HEK293T (cell line): ENCODE results near the gene TRAF3.

Experiments used
- CTCF ChIA-PET: fragments of 350-600 bp; formaldehyde crosslinking; extraction: SDS; loops from one replicate; lab custom pipeline; 2021; ENCODE audit warnings: antibody characterized with exemption, inconsistent platforms; lab: Yijun Ruan, JAX
- POLR2A ChIA-PET: fragments of 350-600 bp; formaldehyde crosslinking; extraction: SDS; loops from one replicate; lab custom pipeline; 2020; ENCODE audit warnings: antibody characterized with exemption, inconsistent platforms; lab: Yijun Ruan, JAX
- DNase-seq: peaks from one replicate; pipeline ENCODE4 v3.0.0; 2012; ENCODE audit warnings: mixed read lengths; ENCODE audit errors: extremely low spot score
- ARNT ChIP-seq: fragments of 450-650 bp; IDR thresholded peaks from 2 replicates; pipeline ENCODE4 v1.6.1; 2017; ENCODE audit warnings: mild to moderate bottlenecking
- BHLHE40 ChIP-seq: fragments of 450-650 bp; IDR thresholded peaks from 2 replicates; pipeline ENCODE4 v1.6.1; 2016; ENCODE audit warnings: mild to moderate bottlenecking, moderate library complexity, borderline replicate concordance
- CTBP1 ChIP-seq: fragments of 450-650 bp; IDR thresholded peaks from 2 replicates; pipeline ENCODE4 v1.6.1; 2016; ENCODE audit warnings: borderline replicate concordance
- ELF4 ChIP-seq: fragments of 450-650 bp; IDR thresholded peaks from 2 replicates; pipeline ENCODE4 v1.6.1; 2017; ENCODE audit warnings: antibody characterized with exemption
- FOXA1 ChIP-seq: fragments of 450-650 bp; IDR thresholded peaks from 2 replicates; pipeline ENCODE4 v1.6.1; 2016; ENCODE audit warnings: mild to moderate bottlenecking
- FOXK2 ChIP-seq: fragments of 450-650 bp; IDR thresholded peaks from 2 replicates; pipeline ENCODE4 v1.6.1; 2016; ENCODE audit warnings: mild to moderate bottlenecking
- FOXM1 ChIP-seq: fragments of 450-650 bp; IDR thresholded peaks from 2 replicates; pipeline ENCODE4 v1.6.1; 2017; ENCODE audit warnings: mild to moderate bottlenecking, borderline replicate concordance
- HDGF ChIP-seq: fragments of 450-650 bp; IDR thresholded peaks from 2 replicates; pipeline ENCODE4 v1.6.1; 2017; ENCODE audit warnings: antibody characterized with exemption, borderline replicate concordance
- L3MBTL2 ChIP-seq: fragments of 450-650 bp; conservative IDR thresholded peaks from 2 replicates; pipeline ENCODE4 v1.6.1; 2016; ENCODE audit warnings: mild to moderate bottlenecking
- LEF1 ChIP-seq: fragments of 450-650 bp; IDR thresholded peaks from 2 replicates; pipeline ENCODE4 v1.6.1; 2017; ENCODE audit warnings: mild to moderate bottlenecking, borderline replicate concordance
- NFRKB ChIP-seq: fragments of 450-650 bp; IDR thresholded peaks from 2 replicates; pipeline ENCODE4 v1.6.1; 2016; ENCODE audit warnings: mild to moderate bottlenecking, moderate library complexity
- PKNOX1 ChIP-seq: fragments of 450-650 bp; IDR thresholded peaks from 2 replicates; pipeline ENCODE4 v1.6.1; 2016
- SP1 ChIP-seq: fragments of 450-650 bp; IDR thresholded peaks from 2 replicates; pipeline ENCODE4 v1.6.1; 2017
- SUZ12 ChIP-seq: fragments of 450-650 bp; IDR thresholded peaks from 2 replicates; pipeline ENCODE4 v1.6.1; 2016; ENCODE audit warnings: mild to moderate bottlenecking
- TARDBP ChIP-seq: fragments of 450-650 bp; IDR thresholded peaks from 2 replicates; pipeline ENCODE4 v1.6.1; 2016
- ZNF384 ChIP-seq: fragments of 450-650 bp; IDR thresholded peaks from 2 replicates; pipeline ENCODE4 v1.6.1; 2016

Gene TRAF3

GRCh38 chr14:102931580-102932285, 154.5 kb downstream of the TRAF3 start:
- TF ChIP-seq FOXM1 (no peak), NFRKB (no peak), FOXA1 (no peak), SUZ12 (no peak), CTBP1 (no peak), LEF1 (no peak), PKNOX1 (no peak)
- ChIA-PET CTCF (no interaction called here), POLR2A (no interaction called here)
- no peak for DNase-seq

- DNase-seq, result no peak
- CTCF ChIA-PET, result no interaction called here
- TF ChIP-seq CTBP1, result no peak
- TF ChIP-seq L3MBTL2, result no peak
- TF ChIP-seq ZNF384, result no peak
- no peak for TF ChIP-seq BHLHE40
- no peak for TF ChIP-seq FOXA1
- no peak for TF ChIP-seq FOXK2
- TF ChIP-seq NFRKB, result no peak
- TF ChIP-seq ARNT, result no peak
- no peak for TF ChIP-seq ELF4
- TF ChIP-seq SUZ12, result no peak
- POLR2A ChIA-PET, result no interaction called here
These were observed 155.4 kb downstream of the TRAF3 start for GRCh38 chr14:102932484-102933248.

GRCh38 chr14:102933618-102934231, 156.5 kb downstream of the TRAF3 start:
- ChIA-PET POLR2A (no interaction called here), CTCF (no interaction called here)
- TF ChIP-seq SUZ12 (no peak), BHLHE40 (no peak)

GRCh38 chr14:102935756-102936155, 158.5 kb downstream of the TRAF3 start:
- no peak for DNase-seq
- no peak for TF ChIP-seq FOXM1
- TF ChIP-seq ZNF384, result no peak
- ChIA-PET POLR2A (no interaction called here), CTCF (interaction anchor here (1.7 kb wide), 1 partner anchor 11 kb away, joined by 6 read pairs; no protein-coding TSS in a partner anchor)

More at GRCh38 chr14:102933618-102934231, 156.5 kb downstream of the TRAF3 start:
- DNase-seq, result no peak

GRCh38 chr14:102937331-102938175, 160.3 kb downstream of the TRAF3 start:
- TF ChIP-seq FOXA1, result no peak
- no peak for TF ChIP-seq ARNT
- no peak for TF ChIP-seq FOXK2
- no peak for TF ChIP-seq LEF1
- TF ChIP-seq NFRKB, result no peak
- no peak for TF ChIP-seq L3MBTL2
- TF ChIP-seq ELF4, result no peak
- TF ChIP-seq BHLHE40, result no peak
- TF ChIP-seq CTBP1, result no peak
- TF ChIP-seq ZNF384, result no peak
- TF ChIP-seq SP1, result no peak
- no peak for TF ChIP-seq FOXM1
- TF ChIP-seq SUZ12, result no peak
- TF ChIP-seq TARDBP, result no peak
- TF ChIP-seq PKNOX1, result no peak
- no peak for TF ChIP-seq HDGF
- ChIA-PET CTCF (no interaction called here), POLR2A (no interaction called here)
- no peak for DNase-seq

GRCh38 chr14:102938191-102938590, 160.9 kb downstream of the TRAF3 start:
- TF ChIP-seq ELF4 (no peak), ZNF384 (no peak), FOXA1 (no peak), TARDBP (no peak), CTBP1 (no peak), FOXM1 (no peak), FOXK2 (no peak)
- POLR2A ChIA-PET, result no interaction called here
- no peak for DNase-seq
- CTCF ChIA-PET, result no interaction called here
